Peyer's patch (tissue), 4 donors: Measurements from ENCODE around the gene F2RL1.

Experiments used
- POLR2A ChIP-seq, 2 donors: fragments of 450-650 bp; IDR thresholded peaks; one replicate each; pipeline ENCODE4 v1.5.1; 2017; ENCODE audit warnings: antibody characterized with exemption in 2 of 2, mild to moderate bottlenecking in 2 of 2, moderate library complexity in 2 of 2
- TF ChIP-seq, protein P1 (sequence below), 6 experiments: fragments of 450-650 bp in 4 of 6; fragments of 200-600 bp in 2 of 6; sonication (generic) in 1 of 6; IDR thresholded peaks; one replicate each; pipeline ENCODE4 v1.5.1; 2017 to 2019; ENCODE audit warnings: antibody characterized with exemption in 6 of 6, mild to moderate bottlenecking in 3 of 6, moderate library complexity in 1 of 6

GRCh38 chr5:76820526-76820890 is 1.7 kb downstream of the F2RL1 start:
- TF ChIP-seq, protein P1, sequence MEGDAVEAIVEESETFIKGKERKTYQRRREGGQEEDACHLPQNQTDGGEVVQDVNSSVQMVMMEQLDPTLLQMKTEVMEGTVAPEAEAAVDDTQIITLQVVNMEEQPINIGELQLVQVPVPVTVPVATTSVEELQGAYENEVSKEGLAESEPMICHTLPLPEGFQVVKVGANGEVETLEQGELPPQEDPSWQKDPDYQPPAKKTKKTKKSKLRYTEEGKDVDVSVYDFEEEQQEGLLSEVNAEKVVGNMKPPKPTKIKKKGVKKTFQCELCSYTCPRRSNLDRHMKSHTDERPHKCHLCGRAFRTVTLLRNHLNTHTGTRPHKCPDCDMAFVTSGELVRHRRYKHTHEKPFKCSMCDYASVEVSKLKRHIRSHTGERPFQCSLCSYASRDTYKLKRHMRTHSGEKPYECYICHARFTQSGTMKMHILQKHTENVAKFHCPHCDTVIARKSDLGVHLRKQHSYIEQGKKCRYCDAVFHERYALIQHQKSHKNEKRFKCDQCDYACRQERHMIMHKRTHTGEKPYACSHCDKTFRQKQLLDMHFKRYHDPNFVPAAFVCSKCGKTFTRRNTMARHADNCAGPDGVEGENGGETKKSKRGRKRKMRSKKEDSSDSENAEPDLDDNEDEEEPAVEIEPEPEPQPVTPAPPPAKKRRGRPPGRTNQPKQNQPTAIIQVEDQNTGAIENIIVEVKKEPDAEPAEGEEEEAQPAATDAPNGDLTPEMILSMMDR (IDR thresholded peaks at IDR 0.05) = no peak
- TF ChIP-seq POLR2A (IDR thresholded peaks at IDR 0.05) = no peak
